HT1080 (cell line): Measurements from ENCODE around the gene RRP36. TPM values are rescaled to one million over a fixed set of nuclear protein-coding genes. Genes with fewer than 3 reads are reported as not detected.
"Not testable (repeated sequence)": the region's sequence is repeated elsewhere in the genome, so short reads cannot be mapped to it uniquely, and the experiment has no call there.

Experiments used
- DNase-seq: peaks from one replicate; pipeline ENCODE4 v3.0.0-alpha.2; 2015; ENCODE audit warnings: low read depth
- polyA plus RNA-seq, 2 experiments: library from polyadenylated mRNA; depleted of rRNA; stranded (reverse); fragments of >200 nt; gene quantifications; 2 replicates each; pipeline ENCODE4 v1.2.3, GENCODE V29; 2015
- total RNA-seq: library from RNA; depleted of rRNA; stranded (reverse); fragments of >200 nt; shearing (Covaris generic); gene quantifications from 2 replicates; pipeline ENCODE4 v1.2.3, GENCODE V29; 2014; rRNA removed

Gene RRP36
- 134 and 137 TPM in 2 replicates for total RNA-seq
- polyA plus RNA-seq (2015; cell fraction: cytosol; rRNA removed): 67.5 and 75.9 TPM in 2 replicates
- 40.6 and 44.1 TPM in 2 replicates for polyA plus RNA-seq (2015; cell fraction: nucleus; rRNA removed)

- DNase-seq: peak; percentile 66
Measured at GRCh38 chr6:43021270-43022047, at the start of gene RRP36. RRP36 (plus strand) TSS chr6:43021623; CDS start chr6:43021655, 32 bp downstream.

DNA sequence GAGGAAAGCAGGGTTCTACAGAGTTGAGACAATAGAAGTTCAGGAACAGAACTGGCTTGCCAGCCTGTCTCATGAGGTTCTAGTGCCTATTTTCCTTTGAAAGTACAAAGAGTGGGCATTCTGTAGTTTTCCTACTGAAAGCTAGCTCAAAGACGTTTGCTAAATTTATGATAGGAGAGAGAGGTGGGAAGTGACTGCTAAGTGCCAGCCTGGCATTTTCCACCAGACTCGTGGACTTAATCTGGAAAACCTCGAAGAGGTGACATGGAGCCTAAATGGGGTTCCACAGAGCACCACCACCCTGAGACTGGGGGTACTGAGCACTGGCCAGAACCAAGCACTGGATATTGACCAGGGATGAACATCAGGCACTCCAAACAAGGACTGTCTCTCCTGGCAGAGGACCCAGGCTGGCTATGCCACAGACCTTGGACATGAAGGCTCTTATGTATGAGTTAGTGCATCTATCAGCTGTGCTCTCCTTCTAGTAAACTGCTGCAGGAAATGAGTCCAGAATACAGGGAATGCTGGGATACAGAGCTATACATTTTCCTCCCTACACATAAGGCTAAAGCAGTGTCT, 49.6 kb upstream of the RRP36 start:
- no peak for DNase-seq

GRCh38 chr6:42973926-42974325, 47.5 kb upstream of the RRP36 start:
- DNase-seq: no peak

DNA sequence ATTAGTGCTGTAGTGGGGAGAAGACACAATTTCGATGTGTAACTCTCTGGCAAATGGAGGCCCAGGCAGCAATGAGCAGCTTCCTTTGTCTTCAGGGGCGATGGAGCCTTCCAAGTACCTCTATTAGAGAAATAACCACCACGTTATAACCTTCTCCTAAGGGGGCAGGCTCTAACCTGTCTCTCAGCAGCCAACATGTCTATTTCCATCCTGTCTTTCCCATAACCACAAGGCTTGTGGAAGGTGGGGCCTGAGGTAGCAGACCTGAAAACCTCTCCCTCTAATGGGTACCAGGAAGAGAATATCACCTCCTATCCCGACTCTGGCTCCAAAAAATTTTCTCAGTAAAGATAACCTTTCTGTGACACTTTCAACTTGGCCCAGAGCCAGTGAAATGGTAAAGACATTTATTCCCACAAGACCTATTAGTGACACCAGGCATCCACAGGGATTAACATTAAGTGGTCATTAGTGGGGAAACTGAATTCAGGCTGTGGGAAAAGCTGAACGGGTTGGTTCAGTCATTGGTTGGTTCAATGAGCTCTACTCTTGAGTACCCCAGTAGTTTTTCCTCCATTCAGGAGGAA, 46.4 kb upstream of the RRP36 start:
- DNase-seq: no peak

- DNase-seq: no peak
Measured at GRCh38 chr6:42978487-42978838, 43.0 kb upstream of the RRP36 start.

- peak; percentile 90 for DNase-seq
Measured at GRCh38 chr6:42978839-42979522, 42.4 kb upstream of the RRP36 start, which contains the start of gene PEX6. PEX6 (minus strand) TSS chr6:42979181; CDS start chr6:42979150, 31 bp downstream.

DNA sequence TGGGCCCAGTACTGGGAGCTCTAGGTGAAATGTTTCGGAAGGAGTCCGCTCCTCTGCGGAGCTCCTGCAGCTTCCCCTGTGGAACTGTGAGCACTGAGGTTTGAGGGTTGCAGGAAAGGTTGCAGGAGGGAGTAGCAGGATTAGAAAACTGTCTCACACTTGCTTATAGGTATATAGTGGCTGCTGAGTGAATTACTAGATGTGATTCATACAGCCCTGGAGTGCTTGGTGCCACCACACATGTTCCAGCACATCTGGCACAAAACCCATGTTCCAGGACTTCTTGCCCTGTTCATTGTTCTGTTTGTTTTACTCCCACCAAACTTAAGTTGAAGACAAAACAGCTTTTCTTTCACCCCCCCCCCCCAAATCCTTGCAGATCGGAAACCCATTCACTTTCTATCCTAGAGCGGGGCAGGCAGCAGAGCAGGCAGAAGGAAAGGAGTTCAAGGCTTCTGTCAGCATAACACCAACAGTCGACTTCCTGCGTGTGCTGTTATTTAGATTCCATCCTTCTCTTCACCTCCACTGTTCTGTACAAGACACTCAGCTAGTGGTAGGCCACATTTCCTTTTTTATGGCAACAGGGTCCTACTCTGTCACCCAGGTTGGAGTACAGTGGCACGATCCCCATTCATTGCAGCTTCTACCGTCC, 41.8 kb upstream of the RRP36 start:
- peak; percentile 48 for DNase-seq

- no peak for DNase-seq
Measured at GRCh38 chr6:42981836-42982235, 39.6 kb upstream of the RRP36 start.

- DNase-seq: peak; percentile 99
Measured at GRCh38 chr6:42984001-42984923, 37.2 kb upstream of the RRP36 start, which contains the start of gene PPP2R5D. PPP2R5D (plus strand) TSS chr6:42984570; CDS start chr6:42984678, 108 bp downstream.

DNA sequence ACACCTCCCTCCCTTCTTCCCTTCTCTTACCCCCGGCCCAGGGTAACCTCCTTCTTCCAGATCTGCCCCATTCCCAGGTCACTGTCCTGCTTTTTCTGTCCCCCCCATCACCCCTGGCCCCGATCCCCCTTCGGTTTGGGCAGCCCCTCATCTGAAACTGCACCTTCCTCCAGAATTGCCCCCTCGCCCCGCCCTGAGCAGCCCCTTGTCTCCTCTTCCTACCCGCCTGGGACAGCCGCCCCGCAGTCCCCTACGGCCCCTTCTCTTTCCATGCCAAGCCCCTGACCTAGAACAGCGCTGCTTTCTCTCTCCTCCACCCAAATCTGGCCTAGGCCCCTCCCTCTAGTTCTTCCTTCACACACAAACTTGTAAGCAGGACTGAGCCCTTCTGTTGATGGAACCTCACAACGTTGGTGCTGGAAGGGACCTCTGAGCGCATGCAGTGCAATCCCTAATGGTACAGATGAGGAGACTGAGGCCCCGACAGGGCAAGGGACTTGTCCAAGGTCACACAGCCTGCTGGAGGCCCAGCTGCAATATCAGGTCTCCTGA, 36.4 kb upstream of the RRP36 start:
- no peak for DNase-seq

GRCh38 chr6:42987533-42988451, 33.6 kb upstream of the RRP36 start:
- no peak for DNase-seq

GRCh38 chr6:42988486-42989020, 32.9 kb upstream of the RRP36 start:
- peak; percentile 24 for DNase-seq

DNA sequence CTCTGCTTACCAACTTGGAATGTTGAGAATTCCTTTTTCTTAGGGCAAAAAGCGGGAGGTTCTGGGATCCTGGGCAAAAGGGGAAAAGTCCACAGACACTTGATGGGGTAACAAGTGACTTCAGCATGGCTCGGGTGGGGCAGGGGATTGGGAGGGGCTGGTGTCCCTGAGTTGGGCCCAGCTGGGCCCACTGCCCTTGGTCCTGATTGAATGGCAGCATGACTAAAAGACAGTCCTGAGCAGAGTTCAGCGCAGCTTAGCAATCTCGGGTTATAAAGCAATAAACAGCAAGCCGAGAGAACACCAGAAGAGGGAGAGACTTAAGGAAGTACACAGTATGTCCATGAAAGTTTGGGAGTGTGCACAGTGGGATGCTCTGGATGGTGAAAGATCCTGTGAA, 31.5 kb upstream of the RRP36 start:
- DNase-seq: no peak

- no peak for DNase-seq
Measured at GRCh38 chr6:42993445-42993844, 28.0 kb upstream of the RRP36 start.

DNA sequence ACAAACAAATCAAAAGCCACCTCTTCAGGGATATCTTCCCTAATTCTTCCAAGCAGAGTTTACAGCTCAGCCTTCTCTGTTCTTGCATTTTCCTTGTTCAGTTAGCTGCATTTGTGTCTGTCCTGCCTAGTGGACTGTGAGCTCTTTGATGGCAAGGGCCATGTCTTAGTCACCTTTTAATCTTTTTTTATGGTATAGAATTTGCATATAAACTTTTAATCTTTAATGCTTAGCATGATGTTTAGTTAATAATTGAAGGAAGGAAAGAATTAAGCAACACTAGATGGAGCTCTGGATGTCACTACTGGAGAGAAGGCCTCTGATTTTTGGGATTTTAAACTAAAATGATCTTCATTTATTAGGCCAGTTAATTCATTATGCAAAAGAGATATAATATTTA, 24.9 kb upstream of the RRP36 start:
- DNase-seq: no peak

DNA sequence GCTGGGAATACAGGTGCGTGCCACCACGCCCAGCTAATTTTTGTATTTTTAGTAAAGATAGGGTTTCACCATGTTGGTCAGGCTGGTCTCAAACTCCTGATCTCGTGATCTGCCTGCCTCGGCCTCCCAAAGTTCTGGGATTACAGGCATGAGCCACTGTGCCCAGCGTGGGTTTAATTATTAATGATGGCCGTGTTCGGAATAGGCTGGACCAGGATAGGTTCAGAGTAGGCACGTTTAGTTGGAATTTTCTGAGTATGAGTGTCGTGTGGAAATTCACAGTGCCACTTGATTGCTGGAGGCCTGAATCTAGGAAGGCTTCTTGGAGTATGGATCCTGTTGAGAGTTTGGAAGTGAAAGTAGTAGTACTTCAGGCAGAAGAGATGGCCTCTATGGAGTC, 23.2 kb upstream of the RRP36 start:
- not testable (repeated sequence) for DNase-seq

GRCh38 chr6:43001843-43002242, 19.6 kb upstream of the RRP36 start:
- DNase-seq: no peak

GRCh38 chr6:43005844-43006243, 15.6 kb upstream of the RRP36 start:
- DNase-seq: no peak
